CD14-positive monocyte (primary cell): ENCODE results near the gene EPHB2. TPM values are rescaled to one million over a fixed set of nuclear protein-coding genes. Genes with fewer than 3 reads are reported as not detected.

Experiments used
- DNase-seq, 3 donors: peaks; one replicate each; pipeline ENCODE4 v3.0.0-alpha.2; 2011 to 2022
- H2AFZ ChIP-seq: 2 replicates; pipeline ENCODE4 v1.6.0; 2012; ENCODE audit warnings: mild to moderate bottlenecking, low read depth, low read length, inconsistent platforms; ENCODE audit not compliant: insufficient read depth, poor library complexity, severe bottlenecking
- H3K27ac ChIP-seq, 2 donors: 1 replicate in 1 of 2; 2 replicates in 1 of 2; pipeline ENCODE4 v1.5.1; 2012 to 2013; ENCODE audit warnings: low read length in 2 of 2, control low read depth in 1 of 2, inconsistent platforms in 1 of 2, low read depth in 1 of 2, mild to moderate bottlenecking in 1 of 2
- H3K27me3 ChIP-seq, 2 donors: one replicate each; pipeline versions ENCODE4 v1.6.0 to v1.6.1; 2011 to 2013; ENCODE audit warnings: low read length in 2 of 2; ENCODE audit not compliant: control insufficient read depth in 2 of 2, insufficient read depth in 2 of 2
- H3K36me3 ChIP-seq, 2 donors: replicated peaks in 1 of 2; 1 replicate in 1 of 2; 2 replicates in 1 of 2; pipeline versions ENCODE4 v1.5.1 to v1.6.1; 2012 to 2013; ENCODE audit warnings: low read length in 2 of 2, control low read depth in 1 of 2, inconsistent platforms in 1 of 2, mild to moderate bottlenecking in 1 of 2; ENCODE audit not compliant: insufficient read depth in 2 of 2, control insufficient read depth in 1 of 2
- H3K4me1 ChIP-seq, 2 donors: 1 replicate in 1 of 2; 2 replicates in 1 of 2; pipeline versions ENCODE4 v1.5.1 to v1.6.1; 2012 to 2013; ENCODE audit warnings: low read length in 2 of 2, control low read depth in 1 of 2, inconsistent platforms in 1 of 2, mild to moderate bottlenecking in 1 of 2, moderate library complexity in 1 of 2; ENCODE audit not compliant: insufficient read depth in 2 of 2, control insufficient read depth in 1 of 2
- H3K4me2 ChIP-seq: replicated peaks from 2 replicates; pipeline ENCODE3; 2012; ENCODE audit warnings: low read length, moderate library complexity, mild to moderate bottlenecking; ENCODE audit not compliant: poor library complexity, severe bottlenecking; ENCODE audit errors: extremely low read depth
- H3K4me3 ChIP-seq, 3 experiments: fragments of 200-600 bp in 1 of 3; sonication (generic) in 1 of 3; replicated peaks in 1 of 3; 1 replicate in 2 of 3; 2 replicates in 1 of 3; pipeline ENCODE4 v1.5.1; 2011 to 2013; ENCODE audit warnings: low read length in 3 of 3, mild to moderate bottlenecking in 3 of 3, control low read depth in 2 of 3, low read depth in 2 of 3, inconsistent platforms in 1 of 3, moderate library complexity in 1 of 3
- H3K79me2 ChIP-seq: 2 replicates; pipeline ENCODE4 v1.6.0; 2012; ENCODE audit warnings: mild to moderate bottlenecking, control low read depth, inconsistent platforms, low read length, moderate library complexity; ENCODE audit not compliant: insufficient read depth
- H3K9ac ChIP-seq: 2 replicates; pipeline ENCODE4 v1.6.0; 2017; ENCODE audit warnings: low read length, mild to moderate bottlenecking; ENCODE audit not compliant: insufficient read depth, poor library complexity, severe bottlenecking
- H3K9me3 ChIP-seq, 2 donors: replicated peaks in 1 of 2; 1 replicate in 1 of 2; 2 replicates in 1 of 2; pipeline versions ENCODE4 v1.5.1 to v1.6.1; 2012 to 2013; ENCODE audit warnings: low read length in 2 of 2, control low read depth in 1 of 2; ENCODE audit not compliant: control insufficient read depth in 1 of 2, insufficient read depth in 1 of 2
- H4K20me1 ChIP-seq: 2 replicates; pipeline ENCODE4 v1.6.0; 2012; ENCODE audit warnings: mild to moderate bottlenecking, low read length, control low read depth, moderate library complexity; ENCODE audit not compliant: insufficient read depth
- H3K27ac Mint-ChIP-seq, 7 donors: one replicate each; pipeline ENCODE4 v1.8.0; 2020; ENCODE audit warnings: mild to moderate bottlenecking in 7 of 7, mixed read lengths in 7 of 7, moderate library complexity in 6 of 7, inconsistent platforms in 2 of 7
- H3K27me3 Mint-ChIP-seq, 3 donors: one replicate each; pipeline ENCODE4 v1.8.0; 2021 to 2022; ENCODE audit warnings: low read depth in 3 of 3, mild to moderate bottlenecking in 3 of 3, mixed read lengths in 3 of 3, moderate library complexity in 3 of 3, inconsistent platforms in 1 of 3
- H3K36me3 Mint-ChIP-seq, 2 donors: one replicate each; pipeline ENCODE4 v1.8.0; 2020; ENCODE audit warnings: mixed read lengths in 2 of 2, inconsistent platforms in 1 of 2, mild to moderate bottlenecking in 1 of 2
- H3K4me1 Mint-ChIP-seq: one replicate; pipeline ENCODE4 v1.8.0; 2020; ENCODE audit warnings: mild to moderate bottlenecking, mixed read lengths
- H3K4me3 Mint-ChIP-seq, 2 donors: one replicate each; pipeline ENCODE4 v1.8.0; 2020; ENCODE audit warnings: mild to moderate bottlenecking in 2 of 2, mixed read lengths in 2 of 2, moderate library complexity in 1 of 2
- H3K9me3 Mint-ChIP-seq, 7 donors: one replicate each; pipeline ENCODE4 v1.8.0; 2020 to 2022; ENCODE audit warnings: mixed read lengths in 7 of 7, mild to moderate bottlenecking in 6 of 7, moderate library complexity in 6 of 7, inconsistent platforms in 2 of 7
- WGBS: methylation state at CpG from one replicate; pipeline ENCODE4 v1.1.5; 2013; ENCODE audit warnings: missing lambda C conversion rate; ENCODE audit not compliant: insufficient coverage; 5-methylcytosine and 5-hydroxymethylcytosine counted together
- intact Hi-C, 2 donors: fragments of 100-400 bp; cut with micrococcal nuclease; formaldehyde crosslinking; loops; one replicate each; pipeline versions ENCODE4 v1.15.0 to v1.15.1; 2023
- polyA plus RNA-seq, 3 donors: library from polyadenylated mRNA; depleted of rRNA in 1 of 3; unstranded in 2 of 3; stranded (reverse) in 1 of 3; fragments of 300-500 nt in 2 of 3; fragments of >200 nt in 1 of 3; fragmentation: Illumina TruSeq in 2 of 3; gene quantifications; 1 replicate in 2 of 3; 2 replicates in 1 of 3; pipeline ENCODE4 v1.2.3, GENCODE V29; 2012 to 2021
- TF ChIP-seq, protein P1 (sequence below): fragments of 200-600 bp; IDR thresholded peaks from one replicate; pipeline ENCODE4 v1.8.0; 2022; ENCODE audit warnings: antibody characterized with exemption, mild to moderate bottlenecking

The EPHB2 gene
- polyA plus RNA-seq, 3 donors: 2.9 to 5.6 (median 3.4) TPM

DNA sequence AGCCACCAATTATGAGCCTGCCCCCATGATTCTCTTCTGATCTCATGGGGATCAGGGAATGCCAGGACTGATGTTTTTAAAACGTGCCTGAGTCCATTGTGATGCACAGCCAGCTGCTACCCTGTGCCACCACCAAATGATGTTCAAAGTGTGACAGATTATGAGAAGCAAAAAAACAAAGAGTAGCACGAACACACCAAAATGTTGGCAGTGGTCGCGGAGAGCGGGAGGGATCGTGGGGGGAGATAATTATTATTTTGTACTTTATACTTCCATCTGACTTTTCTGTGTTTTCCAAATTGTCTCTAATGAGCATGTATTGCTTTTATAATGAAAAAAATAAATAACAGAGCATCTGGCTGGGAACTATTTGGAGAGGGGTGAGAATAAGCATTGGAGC lies 50.5 kb downstream of the EPHB2 start:
- no peak for DNase-seq
- no peak overlapping the region for H3K4me2 ChIP-seq
- H3K4me3 ChIP-seq: no peak overlapping the region
- H3K27ac Mint-ChIP-seq: peak overlapping the region in 1 of 7 donors; percentile 6
- H3K27ac ChIP-seq: no peak overlapping the region
- H3K27me3 ChIP-seq: no peaks in the 10 kb centered on the region
- H3K4me1 ChIP-seq: no peaks in the 10 kb centered on the region
- no peaks in the 10 kb centered on the region for H4K20me1 ChIP-seq
- no peak overlapping the region for H2AFZ ChIP-seq
- no peak overlapping the region for H3K9ac ChIP-seq
- TF ChIP-seq, protein P1, sequence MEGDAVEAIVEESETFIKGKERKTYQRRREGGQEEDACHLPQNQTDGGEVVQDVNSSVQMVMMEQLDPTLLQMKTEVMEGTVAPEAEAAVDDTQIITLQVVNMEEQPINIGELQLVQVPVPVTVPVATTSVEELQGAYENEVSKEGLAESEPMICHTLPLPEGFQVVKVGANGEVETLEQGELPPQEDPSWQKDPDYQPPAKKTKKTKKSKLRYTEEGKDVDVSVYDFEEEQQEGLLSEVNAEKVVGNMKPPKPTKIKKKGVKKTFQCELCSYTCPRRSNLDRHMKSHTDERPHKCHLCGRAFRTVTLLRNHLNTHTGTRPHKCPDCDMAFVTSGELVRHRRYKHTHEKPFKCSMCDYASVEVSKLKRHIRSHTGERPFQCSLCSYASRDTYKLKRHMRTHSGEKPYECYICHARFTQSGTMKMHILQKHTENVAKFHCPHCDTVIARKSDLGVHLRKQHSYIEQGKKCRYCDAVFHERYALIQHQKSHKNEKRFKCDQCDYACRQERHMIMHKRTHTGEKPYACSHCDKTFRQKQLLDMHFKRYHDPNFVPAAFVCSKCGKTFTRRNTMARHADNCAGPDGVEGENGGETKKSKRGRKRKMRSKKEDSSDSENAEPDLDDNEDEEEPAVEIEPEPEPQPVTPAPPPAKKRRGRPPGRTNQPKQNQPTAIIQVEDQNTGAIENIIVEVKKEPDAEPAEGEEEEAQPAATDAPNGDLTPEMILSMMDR: no peak
- no peaks in the 10 kb centered on the region for H3K79me2 ChIP-seq
- H3K4me1 Mint-ChIP-seq: no peaks in the 10 kb centered on the region
- no peaks in the 10 kb centered on the region for H3K36me3 Mint-ChIP-seq
- H3K4me3 Mint-ChIP-seq: no peak overlapping the region
- H3K9me3 Mint-ChIP-seq: peaks cover 0 to 3% (median 0%) of the 10 kb centered on the region in 7 donors
- 100% methylated on average over 1 of the region's 6 CpGs for WGBS
- no peaks in the 10 kb centered on the region for H3K9me3 ChIP-seq
- H3K27me3 Mint-ChIP-seq: peaks cover 1 to 6% (median 5%) of the 10 kb centered on the region in 3 donors
- H3K36me3 ChIP-seq: no peaks in the 10 kb centered on the region
- intact Hi-C loops: no loop called here

DNA sequence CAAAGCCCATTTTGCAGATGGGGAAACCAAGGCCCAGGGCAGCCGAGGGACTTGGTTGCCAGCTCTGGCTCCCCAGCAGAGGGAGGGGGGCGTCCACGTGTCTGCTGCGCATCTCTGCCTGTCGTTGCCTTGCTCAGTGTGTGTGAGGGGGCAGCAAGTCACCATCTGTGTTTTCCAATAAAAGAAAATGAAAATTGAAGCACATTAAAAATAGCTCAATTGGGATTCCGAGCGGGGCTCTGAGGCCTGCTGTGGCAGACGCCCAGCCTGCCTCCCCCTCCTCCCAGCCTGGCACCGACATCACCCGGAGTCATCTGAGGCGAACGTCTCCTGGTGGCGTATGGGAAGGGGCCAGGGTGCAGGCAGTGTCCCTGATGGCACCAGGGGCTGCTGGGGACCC lies 51.2 kb downstream of the EPHB2 start:
- Histone ChIP-seq H3K4me3 (no peak overlapping the region), H3K36me3 (no peaks in the 10 kb centered on the region), H3K27me3 (no peaks in the 10 kb centered on the region), H4K20me1 (no peaks in the 10 kb centered on the region), H3K27ac (no peak overlapping the region), H3K9ac (no peak overlapping the region), H3K4me2 (no peak overlapping the region), H3K9me3 (no peaks in the 10 kb centered on the region), H3K4me1 (no peaks in the 10 kb centered on the region), H2AFZ (no peak overlapping the region), H3K79me2 (no peaks in the 10 kb centered on the region)
- no peaks in the 10 kb centered on the region for H3K36me3 Mint-ChIP-seq
- intact Hi-C loops: no loop called here
- DNase-seq: no peak
- no peak overlapping the region for H3K27ac Mint-ChIP-seq
- WGBS: 84% methylated on average over 6 of the region's 13 CpGs
- H3K4me1 Mint-ChIP-seq: no peaks in the 10 kb centered on the region
- peaks cover 1 to 8% (median 3%) of the 10 kb centered on the region in 3 donors for H3K27me3 Mint-ChIP-seq
- no peak overlapping the region for H3K4me3 Mint-ChIP-seq
- H3K9me3 Mint-ChIP-seq: peaks cover 0 to 3% (median 0%) of the 10 kb centered on the region in 7 donors
- TF ChIP-seq, protein P1: no peak
